Activated CD8-positive, alpha-beta T cell treated with anti-CD3 and anti-CD28 coated beads, Interleukin-2, amount 10 ng/mL, durations not matched to agents 7 days and 5 days (primary cell): Measurements from ENCODE around the gene GREB1. TPM values are rescaled to one million over a fixed set of nuclear protein-coding genes. Genes with fewer than 3 reads are reported as not detected.

Experiments used
- ATAC-seq: fragments of 150-1000 bp; cut with Tn5 transposase; one replicate; pipeline ENCODE4 v1.10.0; 2021; ENCODE audit warnings: moderate library complexity
- CTCF ChIA-PET: fragments of 350-600 bp; sonication (Branson Sonifier 250); formaldehyde crosslinking; loops from one replicate; lab custom pipeline; 2021; ENCODE audit warnings: antibody characterized with exemption; lab: Charles Lee
- POLR2A ChIA-PET: fragments of 350-600 bp; sonication (Branson Sonifier 250); formaldehyde crosslinking; loops from one replicate; lab custom pipeline; 2021; ENCODE audit warnings: antibody characterized with exemption; lab: Charles Lee
- DNase-seq: peaks from one replicate; pipeline ENCODE4 v3.0.0-alpha.2; 2020
- H3K27ac Mint-ChIP-seq: one replicate; pipeline ENCODE4 v1.8.0; 2021; ENCODE audit warnings: mild to moderate bottlenecking, mixed read lengths
- H3K27me3 Mint-ChIP-seq: one replicate; pipeline ENCODE4 v1.8.0; 2021; ENCODE audit warnings: low read depth, mixed read lengths
- H3K36me3 Mint-ChIP-seq: one replicate; pipeline ENCODE4 v1.8.0; 2021; ENCODE audit warnings: low read depth, mixed read lengths
- H3K4me1 Mint-ChIP-seq: one replicate; pipeline ENCODE4 v1.8.0; 2021; ENCODE audit warnings: low read depth, mixed read lengths
- H3K4me3 Mint-ChIP-seq: one replicate; pipeline ENCODE4 v1.8.0; 2021; ENCODE audit warnings: mild to moderate bottlenecking, mixed read lengths
- H3K9me3 Mint-ChIP-seq: one replicate; pipeline ENCODE4 v1.8.0; 2022; ENCODE audit warnings: mixed read lengths; ENCODE audit not compliant: insufficient read depth
- total RNA-seq, 2 experiments: library from RNA; stranded (reverse); gene quantifications; one replicate each; pipeline ENCODE4 v1.2.3, GENCODE V29; 2021

GREB1 gene
- total RNA-seq, 2 experiments from 2014 or later = 0.42 to 0.68 TPM

- no peak overlapping the region for H3K27ac Mint-ChIP-seq
- peaks cover 18% of the 10 kb centered on the region for H3K27me3 Mint-ChIP-seq
- ATAC-seq = no peak
- no peak overlapping the region for H3K4me3 Mint-ChIP-seq
- H3K4me1 Mint-ChIP-seq = no peaks in the 10 kb centered on the region
- no peaks in the 10 kb centered on the region for H3K36me3 Mint-ChIP-seq
- DNase-seq = no peak
- ChIA-PET POLR2A (no interaction called here), CTCF (interaction anchor here (0.6 to 1.3 kb wide), 3 partner anchors 49 to 50 kb away, joined by 3 to 5 read pairs (median 3); no protein-coding TSS in a partner anchor)
- H3K9me3 Mint-ChIP-seq = no peaks in the 10 kb centered on the region
Observed at GRCh38 chr2:11534071-11534745, 363 bp downstream of the GREB1 start.

- Mint-ChIP-seq H3K27me3 (peaks cover 20% of the 10 kb centered on the region), H3K36me3 (no peaks in the 10 kb centered on the region), H3K27ac (no peak overlapping the region), H3K4me1 (no peaks in the 10 kb centered on the region), H3K4me3 (no peak overlapping the region), H3K9me3 (no peaks in the 10 kb centered on the region)
- ATAC-seq = no peak
- ChIA-PET POLR2A (no interaction called here), CTCF (interaction anchor here (1.0 kb wide), 1 partner anchor 48 kb away, joined by 3 read pairs; no protein-coding TSS in a partner anchor)
- no peak for DNase-seq
Observed at GRCh38 chr2:11534746-11535484, 1.1 kb downstream of the GREB1 start.

- Mint-ChIP-seq H3K4me3 (no peak overlapping the region), H3K27me3 (peaks cover 26% of the 10 kb centered on the region), H3K9me3 (no peaks in the 10 kb centered on the region), H3K36me3 (no peaks in the 10 kb centered on the region), H3K27ac (no peak overlapping the region), H3K4me1 (no peaks in the 10 kb centered on the region)
- ChIA-PET POLR2A (no interaction called here), CTCF (no interaction called here)
- no peak for ATAC-seq
- DNase-seq = no peak
Observed at GRCh38 chr2:11535899-11536344, 2.1 kb downstream of the GREB1 start.

- Mint-ChIP-seq H3K36me3 (no peaks in the 10 kb centered on the region), H3K4me1 (no peaks in the 10 kb centered on the region), H3K9me3 (no peaks in the 10 kb centered on the region), H3K27ac (no peak overlapping the region), H3K4me3 (no peak overlapping the region), H3K27me3 (peaks cover 20% of the 10 kb centered on the region)
- CTCF ChIA-PET = no interaction called here
- DNase-seq (no peak), ATAC-seq (no peak)
- POLR2A ChIA-PET = no interaction called here
Observed at GRCh38 chr2:11537951-11538350, 4.1 kb downstream of the GREB1 start.

- Mint-ChIP-seq H3K27me3 (peaks cover 18% of the 10 kb centered on the region), H3K9me3 (no peaks in the 10 kb centered on the region)
Observed at GRCh38 chr2:11539317-11540147, 5.7 kb downstream of the GREB1 start.

GRCh38 chr2:11540148-11540995, 6.5 kb downstream of the GREB1 start:
- Mint-ChIP-seq H3K4me3 (no peak overlapping the region), H3K36me3 (no peaks in the 10 kb centered on the region), H3K27me3 (peaks cover 18% of the 10 kb centered on the region), H3K9me3 (no peaks in the 10 kb centered on the region), H3K4me1 (no peaks in the 10 kb centered on the region), H3K27ac (no peak overlapping the region)
- DNase-seq (no peak), ATAC-seq (no peak)
- CTCF ChIA-PET = interaction anchor here (1.4 kb wide), 1 partner anchor 41 kb away, joined by 3 read pairs; no protein-coding TSS in a partner anchor
- POLR2A ChIA-PET = no interaction called here

More at GRCh38 chr2:11539317-11540147, 5.7 kb downstream of the GREB1 start:
- CTCF ChIA-PET = interaction anchor here (1.3 to 1.4 kb wide), 2 partner anchors 42 to 93 kb away, joined by 3 read pairs; no protein-coding TSS in a partner anchor
- H3K36me3 Mint-ChIP-seq = no peaks in the 10 kb centered on the region
- H3K27ac Mint-ChIP-seq = no peak overlapping the region
- no peaks in the 10 kb centered on the region for H3K4me1 Mint-ChIP-seq
- H3K4me3 Mint-ChIP-seq = no peak overlapping the region
- POLR2A ChIA-PET = no interaction called here
- no peak for ATAC-seq
- DNase-seq = no peak

GRCh38 chr2:11540996-11541692, 7.3 kb downstream of the GREB1 start:
- peaks cover 14% of the 10 kb centered on the region for H3K27me3 Mint-ChIP-seq
- ATAC-seq = no peak
- no peak overlapping the region for H3K4me3 Mint-ChIP-seq
- ChIA-PET CTCF (no interaction called here), POLR2A (no interaction called here)
- no peaks in the 10 kb centered on the region for H3K4me1 Mint-ChIP-seq
- no peak for DNase-seq
- no peak overlapping the region for H3K27ac Mint-ChIP-seq
- no peaks in the 10 kb centered on the region for H3K9me3 Mint-ChIP-seq
- no peaks in the 10 kb centered on the region for H3K36me3 Mint-ChIP-seq

GRCh38 chr2:11541693-11542274, 7.9 kb downstream of the GREB1 start:
- DNase-seq (no peak), ATAC-seq (no peak)
- Mint-ChIP-seq H3K36me3 (no peaks in the 10 kb centered on the region), H3K4me1 (no peaks in the 10 kb centered on the region), H3K27me3 (peaks cover 11% of the 10 kb centered on the region), H3K9me3 (no peaks in the 10 kb centered on the region), H3K27ac (no peak overlapping the region), H3K4me3 (no peak overlapping the region)
- POLR2A ChIA-PET = no interaction called here
- CTCF ChIA-PET = no interaction called here

GRCh38 chr2:11542275-11542819, 8.5 kb downstream of the GREB1 start:
- Mint-ChIP-seq H3K27me3 (peaks cover 11% of the 10 kb centered on the region), H3K27ac (no peak overlapping the region)

More at GRCh38 chr2:11542275-11542819, 8.5 kb downstream of the GREB1 start:
- Mint-ChIP-seq H3K9me3 (no peaks in the 10 kb centered on the region), H3K4me3 (no peak overlapping the region), H3K4me1 (no peaks in the 10 kb centered on the region), H3K36me3 (no peaks in the 10 kb centered on the region)
- POLR2A ChIA-PET = no interaction called here
- ATAC-seq (no peak), DNase-seq (no peak)
- CTCF ChIA-PET = no interaction called here
